CD14-positive monocyte (primary cell): Measurements from ENCODE around the gene RIPOR3. TPM values are rescaled to one million over a fixed set of nuclear protein-coding genes. Genes with fewer than 3 reads are reported as not detected.

Experiments
- DNase-seq, 3 donors: peaks; one replicate each; pipeline ENCODE4 v3.0.0-alpha.2; 2011 to 2022
- H2AFZ ChIP-seq: 2 replicates; pipeline ENCODE4 v1.6.0; 2012; ENCODE audit warnings: mild to moderate bottlenecking, low read depth, low read length, inconsistent platforms; ENCODE audit not compliant: insufficient read depth, poor library complexity, severe bottlenecking
- H3K27ac ChIP-seq, 2 donors: 1 replicate in 1 of 2; 2 replicates in 1 of 2; pipeline ENCODE4 v1.5.1; 2012 to 2013; ENCODE audit warnings: low read length in 2 of 2, control low read depth in 1 of 2, inconsistent platforms in 1 of 2, low read depth in 1 of 2, mild to moderate bottlenecking in 1 of 2
- H3K27me3 ChIP-seq, 2 donors: one replicate each; pipeline versions ENCODE4 v1.6.0 to v1.6.1; 2011 to 2013; ENCODE audit warnings: low read length in 2 of 2; ENCODE audit not compliant: control insufficient read depth in 2 of 2, insufficient read depth in 2 of 2
- H3K36me3 ChIP-seq, 2 donors: replicated peaks in 1 of 2; 1 replicate in 1 of 2; 2 replicates in 1 of 2; pipeline versions ENCODE4 v1.5.1 to v1.6.1; 2012 to 2013; ENCODE audit warnings: low read length in 2 of 2, control low read depth in 1 of 2, inconsistent platforms in 1 of 2, mild to moderate bottlenecking in 1 of 2; ENCODE audit not compliant: insufficient read depth in 2 of 2, control insufficient read depth in 1 of 2
- H3K4me1 ChIP-seq, 2 donors: 1 replicate in 1 of 2; 2 replicates in 1 of 2; pipeline versions ENCODE4 v1.5.1 to v1.6.1; 2012 to 2013; ENCODE audit warnings: low read length in 2 of 2, control low read depth in 1 of 2, inconsistent platforms in 1 of 2, mild to moderate bottlenecking in 1 of 2, moderate library complexity in 1 of 2; ENCODE audit not compliant: insufficient read depth in 2 of 2, control insufficient read depth in 1 of 2
- H3K4me2 ChIP-seq: replicated peaks from 2 replicates; pipeline ENCODE3; 2012; ENCODE audit warnings: low read length, moderate library complexity, mild to moderate bottlenecking; ENCODE audit not compliant: poor library complexity, severe bottlenecking; ENCODE audit errors: extremely low read depth
- H3K4me3 ChIP-seq, 3 experiments: fragments of 200-600 bp in 1 of 3; sonication (generic) in 1 of 3; replicated peaks in 1 of 3; 1 replicate in 2 of 3; 2 replicates in 1 of 3; pipeline ENCODE4 v1.5.1; 2011 to 2013; ENCODE audit warnings: low read length in 3 of 3, mild to moderate bottlenecking in 3 of 3, control low read depth in 2 of 3, low read depth in 2 of 3, inconsistent platforms in 1 of 3, moderate library complexity in 1 of 3
- H3K79me2 ChIP-seq: 2 replicates; pipeline ENCODE4 v1.6.0; 2012; ENCODE audit warnings: mild to moderate bottlenecking, control low read depth, inconsistent platforms, low read length, moderate library complexity; ENCODE audit not compliant: insufficient read depth
- H3K9ac ChIP-seq: 2 replicates; pipeline ENCODE4 v1.6.0; 2017; ENCODE audit warnings: low read length, mild to moderate bottlenecking; ENCODE audit not compliant: insufficient read depth, poor library complexity, severe bottlenecking
- H3K9me3 ChIP-seq, 2 donors: replicated peaks in 1 of 2; 1 replicate in 1 of 2; 2 replicates in 1 of 2; pipeline versions ENCODE4 v1.5.1 to v1.6.1; 2012 to 2013; ENCODE audit warnings: low read length in 2 of 2, control low read depth in 1 of 2; ENCODE audit not compliant: control insufficient read depth in 1 of 2, insufficient read depth in 1 of 2
- H4K20me1 ChIP-seq: 2 replicates; pipeline ENCODE4 v1.6.0; 2012; ENCODE audit warnings: mild to moderate bottlenecking, low read length, control low read depth, moderate library complexity; ENCODE audit not compliant: insufficient read depth
- H3K27ac Mint-ChIP-seq, 7 donors: one replicate each; pipeline ENCODE4 v1.8.0; 2020; ENCODE audit warnings: mild to moderate bottlenecking in 7 of 7, mixed read lengths in 7 of 7, moderate library complexity in 6 of 7, inconsistent platforms in 2 of 7
- H3K27me3 Mint-ChIP-seq, 3 donors: one replicate each; pipeline ENCODE4 v1.8.0; 2021 to 2022; ENCODE audit warnings: low read depth in 3 of 3, mild to moderate bottlenecking in 3 of 3, mixed read lengths in 3 of 3, moderate library complexity in 3 of 3, inconsistent platforms in 1 of 3
- H3K36me3 Mint-ChIP-seq, 2 donors: one replicate each; pipeline ENCODE4 v1.8.0; 2020; ENCODE audit warnings: mixed read lengths in 2 of 2, inconsistent platforms in 1 of 2, mild to moderate bottlenecking in 1 of 2
- H3K4me1 Mint-ChIP-seq: one replicate; pipeline ENCODE4 v1.8.0; 2020; ENCODE audit warnings: mild to moderate bottlenecking, mixed read lengths
- H3K4me3 Mint-ChIP-seq, 2 donors: one replicate each; pipeline ENCODE4 v1.8.0; 2020; ENCODE audit warnings: mild to moderate bottlenecking in 2 of 2, mixed read lengths in 2 of 2, moderate library complexity in 1 of 2
- H3K9me3 Mint-ChIP-seq, 7 donors: one replicate each; pipeline ENCODE4 v1.8.0; 2020 to 2022; ENCODE audit warnings: mixed read lengths in 7 of 7, mild to moderate bottlenecking in 6 of 7, moderate library complexity in 6 of 7, inconsistent platforms in 2 of 7
- CTCF ChIP-seq: fragments of 200-600 bp; IDR thresholded peaks from one replicate; pipeline ENCODE4 v1.8.0; 2022; ENCODE audit warnings: antibody characterized with exemption, mild to moderate bottlenecking
- WGBS: methylation state at CpG from one replicate; pipeline ENCODE4 v1.1.5; 2013; ENCODE audit warnings: missing lambda C conversion rate; ENCODE audit not compliant: insufficient coverage; 5-methylcytosine and 5-hydroxymethylcytosine counted together
- intact Hi-C, 2 donors: fragments of 100-400 bp; cut with micrococcal nuclease; formaldehyde crosslinking; loops; one replicate each; pipeline versions ENCODE4 v1.15.0 to v1.15.1; 2023
- polyA plus RNA-seq, 3 donors: library from polyadenylated mRNA; depleted of rRNA in 1 of 3; unstranded in 2 of 3; stranded (reverse) in 1 of 3; fragments of 300-500 nt in 2 of 3; fragments of >200 nt in 1 of 3; fragmentation: Illumina TruSeq in 2 of 3; gene quantifications; 1 replicate in 2 of 3; 2 replicates in 1 of 3; pipeline ENCODE4 v1.2.3, GENCODE V29; 2012 to 2021

Gene RIPOR3
- polyA plus RNA-seq, 3 donors = not detected

- no peak overlapping the region for H3K4me3 ChIP-seq
- DNase-seq = no peak
- no peaks in the 10 kb centered on the region for H3K4me1 ChIP-seq
- no peaks in the 10 kb centered on the region for H3K9me3 ChIP-seq
- intact Hi-C loops = no loop called here
- peaks cover 0 to 4% (median 0%) of the 10 kb centered on the region in 7 donors for H3K9me3 Mint-ChIP-seq
- no peak overlapping the region for H3K9ac ChIP-seq
- no peaks in the 10 kb centered on the region for H3K79me2 ChIP-seq
- H3K36me3 Mint-ChIP-seq = no peaks in the 10 kb centered on the region
- H3K27me3 Mint-ChIP-seq = peaks cover 1 to 7% (median 3%) of the 10 kb centered on the region in 3 donors
- 91% methylated on average over 14 of the region's 15 CpGs for WGBS
- H2AFZ ChIP-seq = no peak overlapping the region
- H3K27ac ChIP-seq = no peak overlapping the region
- no peaks in the 10 kb centered on the region for H3K4me1 Mint-ChIP-seq
- no peak overlapping the region for H3K4me3 Mint-ChIP-seq
- H3K36me3 ChIP-seq = no peaks in the 10 kb centered on the region
- H4K20me1 ChIP-seq = no peaks in the 10 kb centered on the region
- TF ChIP-seq CTCF = no peak
- H3K27ac Mint-ChIP-seq = no peak overlapping the region
- no peaks in the 10 kb centered on the region for H3K27me3 ChIP-seq
- no peak overlapping the region for H3K4me2 ChIP-seq
Measured at GRCh38 chr20:50602432-50603088, 88.8 kb downstream of the RIPOR3 start.

GRCh38 chr20:50601511-50602431 lies 89.6 kb downstream of the RIPOR3 start:
- H3K4me2 ChIP-seq = no peak overlapping the region
- WGBS = 83% methylated on average over 33 of the region's 33 CpGs
- no peaks in the 10 kb centered on the region for H3K79me2 ChIP-seq
- intact Hi-C loops = no loop called here
- no peak overlapping the region for H3K4me3 ChIP-seq
- Mint-ChIP-seq H3K36me3 (no peaks in the 10 kb centered on the region), H3K4me1 (no peaks in the 10 kb centered on the region), H3K27me3 (peaks cover 1 to 8% (median 6%) of the 10 kb centered on the region in 3 donors), H3K27ac (no peak overlapping the region), H3K4me3 (no peak overlapping the region), H3K9me3 (peaks cover 0 to 4% (median 0%) of the 10 kb centered on the region in 7 donors)
- H3K36me3 ChIP-seq = no peaks in the 10 kb centered on the region
- no peak for TF ChIP-seq CTCF
- DNase-seq = no peak
- no peak overlapping the region for H2AFZ ChIP-seq
- H3K27me3 ChIP-seq = no peaks in the 10 kb centered on the region
- no peaks in the 10 kb centered on the region for H3K4me1 ChIP-seq
- H3K27ac ChIP-seq = no peak overlapping the region
- no peaks in the 10 kb centered on the region for H3K9me3 ChIP-seq
- no peak overlapping the region for H3K9ac ChIP-seq
- H4K20me1 ChIP-seq = no peaks in the 10 kb centered on the region
